ENCODE results near the gene RNF220.

DNA sequence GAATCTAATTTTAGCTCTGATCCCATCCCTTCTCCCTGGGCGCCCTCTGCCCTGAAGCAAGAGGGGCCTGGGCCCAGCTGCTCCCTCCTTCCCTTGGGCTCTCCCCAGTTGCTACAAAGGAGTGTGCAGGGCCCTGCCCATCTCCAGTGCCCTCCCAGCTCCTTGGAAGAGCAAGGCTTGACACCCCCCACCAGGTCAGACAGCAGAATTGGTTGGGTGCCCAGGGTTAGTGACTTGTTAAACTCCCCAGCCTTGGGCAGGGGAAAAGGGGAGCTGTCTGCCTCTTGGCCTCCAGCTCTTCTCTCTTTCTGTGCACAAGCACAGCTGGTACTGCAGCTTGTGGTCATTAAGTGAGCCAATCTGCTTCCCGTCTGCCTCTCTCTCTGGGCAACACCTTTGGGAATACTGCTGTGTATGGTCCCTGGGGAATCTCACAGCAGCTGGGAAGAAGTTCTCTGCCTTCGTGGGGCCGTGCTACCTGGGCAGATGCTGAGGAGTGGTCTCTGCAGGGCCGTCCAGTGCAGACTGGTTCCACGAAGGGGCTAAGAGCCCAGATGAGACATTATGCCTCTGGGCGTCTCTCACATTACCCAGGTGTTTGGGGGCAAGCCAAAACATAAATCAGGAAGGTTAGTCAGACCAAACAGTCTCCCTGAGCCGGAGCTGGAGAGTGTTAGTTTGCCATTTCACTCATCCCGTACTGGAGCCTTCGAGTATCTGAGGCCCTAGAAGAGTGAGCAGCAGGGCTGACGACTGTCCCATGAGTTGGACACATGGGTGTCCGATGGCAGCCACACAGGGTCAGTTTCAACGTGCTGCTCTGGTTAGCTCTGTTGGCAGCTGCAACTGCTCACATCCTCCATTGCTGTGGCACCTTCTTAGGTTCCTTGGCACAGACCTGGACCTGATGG lies 231.9 kb downstream of the RNF220 start:
- TF ChIP-seq, protein P1, sequence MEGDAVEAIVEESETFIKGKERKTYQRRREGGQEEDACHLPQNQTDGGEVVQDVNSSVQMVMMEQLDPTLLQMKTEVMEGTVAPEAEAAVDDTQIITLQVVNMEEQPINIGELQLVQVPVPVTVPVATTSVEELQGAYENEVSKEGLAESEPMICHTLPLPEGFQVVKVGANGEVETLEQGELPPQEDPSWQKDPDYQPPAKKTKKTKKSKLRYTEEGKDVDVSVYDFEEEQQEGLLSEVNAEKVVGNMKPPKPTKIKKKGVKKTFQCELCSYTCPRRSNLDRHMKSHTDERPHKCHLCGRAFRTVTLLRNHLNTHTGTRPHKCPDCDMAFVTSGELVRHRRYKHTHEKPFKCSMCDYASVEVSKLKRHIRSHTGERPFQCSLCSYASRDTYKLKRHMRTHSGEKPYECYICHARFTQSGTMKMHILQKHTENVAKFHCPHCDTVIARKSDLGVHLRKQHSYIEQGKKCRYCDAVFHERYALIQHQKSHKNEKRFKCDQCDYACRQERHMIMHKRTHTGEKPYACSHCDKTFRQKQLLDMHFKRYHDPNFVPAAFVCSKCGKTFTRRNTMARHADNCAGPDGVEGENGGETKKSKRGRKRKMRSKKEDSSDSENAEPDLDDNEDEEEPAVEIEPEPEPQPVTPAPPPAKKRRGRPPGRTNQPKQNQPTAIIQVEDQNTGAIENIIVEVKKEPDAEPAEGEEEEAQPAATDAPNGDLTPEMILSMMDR (IDR thresholded peaks at IDR 0.05 in 8 of 11, conservative IDR thresholded peaks at IDR 0.05 in 3 of 11), result no peak
- TF ChIP-seq POLR2A (IDR thresholded peaks at IDR 0.05), result no peak

Data from spleen (tissue), 7 donors.